H1 (cell line): ENCODE results near the gene QSOX2. TPM values are rescaled to one million over a fixed set of nuclear protein-coding genes. Genes with fewer than 3 reads are reported as not detected.
A peak's percentile ranks its signal among the peaks of the same experiment; 100 is the strongest.

ENCODE experiments used
- CTCF ChIA-PET: fragments of 300-600 bp; sonication (Branson Sonifier 250); formaldehyde crosslinking; loops from one replicate; lab custom pipeline; 2021; ENCODE audit not compliant: partially characterized antibody; lab: Charles Lee
- POLR2A ChIA-PET: fragments of 300-600 bp; sonication (Branson Sonifier 250); formaldehyde crosslinking; loops from one replicate; lab custom pipeline; 2021; ENCODE audit warnings: inconsistent platforms; ENCODE audit not compliant: partially characterized antibody; lab: Charles Lee
- DNase-seq, 2 experiments: peaks; one replicate each; pipeline versions ENCODE4 v3.0.0 to v3.0.0-alpha.2; 2010 to 2022; ENCODE audit warnings: low spot score in 2 of 2, low read depth in 1 of 2, mixed read lengths in 1 of 2
- FAIRE-seq: peaks from 2 replicates; lab custom pipeline; 2011; peaks lifted over from hg19 to GRCh38; lab: Jason Lieb, UNC
- H2AFZ ChIP-seq: 2 replicates; pipeline ENCODE4 v1.8.1; 2012; ENCODE audit warnings: low read length, inconsistent platforms
- H2AK5ac ChIP-seq: 2 replicates; pipeline ENCODE4 v1.6.1; 2013; ENCODE audit warnings: low read depth, low read length
- H2BK120ac ChIP-seq: replicated peaks from 2 replicates; pipeline ENCODE3; 2013; ENCODE audit warnings: low read depth, low read length, inconsistent platforms
- H2BK12ac ChIP-seq: 2 replicates; pipeline ENCODE4 v1.6.1; 2013; ENCODE audit warnings: low read depth, low read length
- H2BK15ac ChIP-seq: 2 replicates; pipeline ENCODE4 v1.6.1; 2013; ENCODE audit warnings: low read length
- H2BK20ac ChIP-seq: 2 replicates; pipeline ENCODE4 v1.6.1; 2013; ENCODE audit warnings: low read length
- H2BK5ac ChIP-seq: 2 replicates; pipeline ENCODE4 v1.6.1; 2013; ENCODE audit warnings: low read depth, low read length
- H3K14ac ChIP-seq: 2 replicates; pipeline ENCODE4 v1.6.1; 2013; ENCODE audit warnings: inconsistent platforms; ENCODE audit not compliant: insufficient read length
- H3K18ac ChIP-seq: 2 replicates; pipeline ENCODE4 v1.6.1; 2013; ENCODE audit warnings: low read length; ENCODE audit errors: extremely low read depth
- H3K23ac ChIP-seq: 2 replicates; pipeline ENCODE4 v1.6.1; 2013; ENCODE audit warnings: inconsistent platforms; ENCODE audit not compliant: insufficient read length
- H3K23me2 ChIP-seq: 2 replicates; pipeline ENCODE4 v1.6.1; 2013; ENCODE audit warnings: low read depth, low read length
- H3K27ac ChIP-seq: 2 replicates; pipeline ENCODE4 v1.6.1; 2011; ENCODE audit warnings: low read depth, low read length, inconsistent platforms
- H3K27me3 ChIP-seq, 4 experiments: replicated peaks in 1 of 4; 1 replicate in 1 of 4; 2 replicates in 3 of 4; pipeline versions ENCODE4 v1.6.1 to v1.8.1; 2011 to 2013; ENCODE audit warnings: low read length in 3 of 4, mild to moderate bottlenecking in 3 of 4, inconsistent platforms in 2 of 4, mixed read lengths in 2 of 4, moderate library complexity in 1 of 4; ENCODE audit not compliant: control insufficient read depth in 3 of 4, insufficient read depth in 3 of 4; ENCODE audit errors: extremely low read depth in 1 of 4
- H3K36me3 ChIP-seq, 4 experiments: 2 replicates each; pipeline versions ENCODE4 v1.6.1 to v1.8.1; 2011 to 2013; ENCODE audit warnings: mild to moderate bottlenecking in 4 of 4, low read length in 3 of 4, moderate library complexity in 2 of 4, control low read depth in 1 of 4, inconsistent platforms in 1 of 4; ENCODE audit not compliant: insufficient read depth in 4 of 4, control insufficient read depth in 2 of 4
- H3K4ac ChIP-seq: replicated peaks from 2 replicates; pipeline ENCODE3; 2013; ENCODE audit warnings: low read length, low read depth, mixed read lengths, inconsistent platforms; ENCODE audit not compliant: insufficient read length
- H3K4me1 ChIP-seq, 4 experiments: replicated peaks in 1 of 4; 1 replicate in 1 of 4; 2 replicates in 3 of 4; pipeline versions ENCODE4 v1.6.1 to v1.8.1; 2011 to 2013; ENCODE audit warnings: low read length in 3 of 4, inconsistent platforms in 2 of 4, mixed read lengths in 1 of 4; ENCODE audit not compliant: insufficient read depth in 4 of 4, control insufficient read depth in 3 of 4
- H3K4me2 ChIP-seq, 2 experiments: 2 replicates each; pipeline versions ENCODE4 v1.6.1 to v1.8.1; 2011 to 2013; ENCODE audit warnings: low read depth in 2 of 2, low read length in 2 of 2, control low read depth in 1 of 2, inconsistent platforms in 1 of 2, mild to moderate bottlenecking in 1 of 2; ENCODE audit not compliant: insufficient read depth in 1 of 2
- H3K4me3 ChIP-seq, 4 experiments: fragments of 200-600, 300-600 bp in 1 of 4; sonication (generic), shearing (Covaris generic), sonication (Bioruptor Twin) in 1 of 4; 2 replicates each; pipeline versions ENCODE4 v1.5.1 to v1.8.1; 2011 to 2016; ENCODE audit warnings: low read length in 4 of 4, low read depth in 3 of 4, control low read depth in 2 of 4, inconsistent platforms in 2 of 4, mild to moderate bottlenecking in 2 of 4, mixed read lengths in 1 of 4, moderate library complexity in 1 of 4; ENCODE audit not compliant: insufficient read depth in 2 of 4; ENCODE audit errors: extremely low read depth in 1 of 4
- H3K56ac ChIP-seq: replicated peaks from 2 replicates; pipeline ENCODE3; 2013; ENCODE audit warnings: low read depth, mild to moderate bottlenecking, mixed read lengths, low read length, inconsistent platforms; ENCODE audit not compliant: insufficient read length
- H3K79me1 ChIP-seq: 2 replicates; pipeline ENCODE4 v1.6.1; 2013; ENCODE audit warnings: low read depth, low read length, control low read depth
- H3K79me2 ChIP-seq, 2 experiments: 2 replicates each; pipeline versions ENCODE4 v1.6.1 to v1.8.1; 2012 to 2013; ENCODE audit warnings: low read length in 2 of 2, mild to moderate bottlenecking in 2 of 2, inconsistent platforms in 1 of 2; ENCODE audit not compliant: insufficient read depth in 2 of 2, control insufficient read depth in 1 of 2
- H3K9ac ChIP-seq, 4 experiments: replicated peaks in 1 of 4; 1 replicate in 1 of 4; 2 replicates in 3 of 4; pipeline versions ENCODE4 v1.6.1 to v1.8.1; 2011 to 2013; ENCODE audit warnings: low read depth in 3 of 4, low read length in 3 of 4, control low read depth in 2 of 4, mild to moderate bottlenecking in 2 of 4, moderate library complexity in 2 of 4, inconsistent platforms in 1 of 4; ENCODE audit errors: extremely low read depth in 1 of 4
- H3K9me3 ChIP-seq, 2 experiments: 2 replicates each; pipeline versions ENCODE4 v1.6.1 to v1.8.1; 2012 to 2013; ENCODE audit warnings: mild to moderate bottlenecking in 2 of 2, moderate library complexity in 2 of 2, control low read depth in 1 of 2, inconsistent platforms in 1 of 2, low read depth in 1 of 2, low read length in 1 of 2, mixed read lengths in 1 of 2; ENCODE audit not compliant: insufficient read depth in 2 of 2
- H4K20me1 ChIP-seq, 2 experiments: replicated peaks in 1 of 2; 2 replicates each; pipeline versions ENCODE3 to v1.8.1; 2011 to 2013; ENCODE audit warnings: inconsistent platforms in 2 of 2, low read length in 2 of 2, mild to moderate bottlenecking in 1 of 2; ENCODE audit not compliant: insufficient read depth in 2 of 2, control insufficient read depth in 1 of 2
- H4K5ac ChIP-seq: 2 replicates; pipeline ENCODE4 v1.6.1; 2013; ENCODE audit warnings: low read length, low read depth, mixed read lengths, inconsistent platforms; ENCODE audit not compliant: insufficient read length
- H4K8ac ChIP-seq: 2 replicates; pipeline ENCODE4 v1.8.0; 2013; ENCODE audit warnings: mild to moderate bottlenecking, moderate library complexity, low read length, inconsistent platforms; ENCODE audit not compliant: insufficient read depth; ENCODE audit errors: extremely low read depth
- H4K91ac ChIP-seq: replicated peaks from 2 replicates; pipeline ENCODE3; 2013; ENCODE audit warnings: low read length, mixed read lengths, inconsistent platforms; ENCODE audit not compliant: insufficient read length
- RBBP5 ChIP-seq: IDR thresholded peaks from 2 replicates; pipeline ENCODE4 v1.7.1; 2012; ENCODE audit warnings: low read depth, mild to moderate bottlenecking, inconsistent platforms, low read length, moderate library complexity, borderline replicate concordance
- TAF7 ChIP-seq: optimal IDR thresholded peaks from 2 replicates; pipeline ENCODE3; 2011; ENCODE audit warnings: low read depth, mild to moderate bottlenecking, inconsistent platforms, low read length, moderate library complexity, borderline replicate concordance
- WGBS, 2 experiments: shearing (Covaris generic) in 1 of 2; methylation state at CpG; one replicate each; pipeline versions ENCODE4 v1.1.6 to v1.1.7; 2013 to 2015; ENCODE audit warnings: low lambda C conversion rate in 2 of 2, mixed read lengths in 2 of 2, inconsistent platforms in 1 of 2, low coverage in 1 of 2, missing lambda C conversion rate in 1 of 2; ENCODE audit not compliant: insufficient replicate concordance in 2 of 2, insufficient coverage in 1 of 2, insufficient read length in 1 of 2; ENCODE audit errors: extremely low coverage in 1 of 2, missing lambda C conversion rate in 1 of 2; 5-methylcytosine and 5-hydroxymethylcytosine counted together
- polyA plus RNA-seq, 7 experiments: library from polyadenylated mRNA; depleted of rRNA in 3 of 7; stranded (reverse) in 5 of 7; unstranded in 2 of 7; fragments of >200 nt in 5 of 7; fragments of 200-250 nt in 2 of 7; gene quantifications; 1 replicate in 5 of 7; 2 replicates in 1 of 7; 4 replicates in 1 of 7; pipeline versions ENCODE4 v1.2.1 to v1.2.3, GENCODE V29; 2011 to 2013; ENCODE audit warnings: missing spikeins in 2 of 7, mixed read lengths in 2 of 7
- total RNA-seq: library from RNA; stranded (reverse); fragmentation: NEBNext Ultra II Directional; extraction: Animal tissue kit (Norgen Biotek cat#: 25700); gene quantifications from 2 replicates; pipeline ENCODE4 v1.2.1, GENCODE V29; 2021

Gene QSOX2
- total and polyA plus RNA-seq, 2 of the 8 experiments (the other 6 are each of a cell fraction or from before 2014, with no cell fraction given), result 18.0 to 28.6 TPM

DNA sequence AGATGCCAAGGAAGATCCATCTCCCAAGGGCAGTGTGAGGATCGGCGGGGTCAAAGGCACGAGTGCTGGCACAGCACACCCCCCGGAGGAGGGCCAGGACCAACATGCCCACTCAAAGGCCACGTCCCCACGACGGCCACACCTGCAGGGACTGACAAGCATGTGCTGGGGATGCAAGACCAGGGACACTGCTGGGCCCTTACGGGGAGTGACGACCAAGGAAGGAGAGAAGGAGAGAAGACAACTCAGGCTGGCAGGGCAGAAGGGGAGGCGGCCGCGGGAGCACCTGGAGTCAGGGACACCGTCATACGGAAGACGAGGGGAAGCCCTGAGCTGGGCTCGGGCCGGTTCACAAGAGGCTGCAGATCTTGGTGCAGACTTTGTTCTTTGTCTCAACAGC is 10.4 kb downstream of the QSOX2 start:
- FAIRE-seq, result no peak
- DNase-seq, result no peak
- Histone ChIP-seq H3K9me3 (no peaks in the 10 kb centered on the region), H3K27ac (no peak overlapping the region), H3K14ac (no peak overlapping the region), H2BK12ac (no peak overlapping the region), H3K79me1 (peaks cover 37% of the 10 kb centered on the region), H3K4me3 (no peak overlapping the region), H2BK15ac (no peak overlapping the region), H3K23ac (no peak overlapping the region), H2BK120ac (no peak overlapping the region), H3K36me3 (peaks cover 0 to 14% (median 1%) of the 10 kb centered on the region in 4 experiments; a peak in 2 of 8 replicates), H3K27me3 (no peaks in the 10 kb centered on the region), H3K18ac (no peak overlapping the region), H3K9ac (no peak overlapping the region), H4K20me1 (peaks cover 17 to 23% of the 10 kb centered on the region in 2 experiments), H4K91ac (no peak overlapping the region), H4K5ac (no peak overlapping the region), H3K79me2 (peaks cover 6 to 82% of the 10 kb centered on the region in 2 experiments; a peak in 3 of 4 replicates), H3K4me2 (no peak overlapping the region), H2AFZ (no peak overlapping the region), H3K23me2 (no peaks in the 10 kb centered on the region), H3K56ac (no peak overlapping the region), H3K4ac (no peak overlapping the region), H3K4me1 (no peaks in the 10 kb centered on the region; a peak in 1 of 7 replicates), H2AK5ac (no peak overlapping the region), H2BK5ac (0 out of 2 replicates have a peak overlapping the region, but pooled peaks have one; percentile 24), H2BK20ac (no peak overlapping the region), H4K8ac (peak overlapping the region; percentile 2; the same call in 1 of the 2 replicates)
- ChIA-PET CTCF (interaction anchor here (0.6 to 1.5 kb wide), 5 partner anchors 16 to 197 kb away, joined by 3 to 8 read pairs (median 3); no protein-coding TSS in a partner anchor), POLR2A (interaction anchor here (1.1 kb wide), 1 partner anchor 10 kb away, joined by 4 read pairs; the partner anchor contains the start of gene QSOX2)
- WGBS, 2 experiments, result 91% methylated on average over 17 of the region's 17 CpGs; no CpG with 5 or more reads in 1 of the 2 experiments
- TF ChIP-seq TAF7 (no peak), RBBP5 (no peak)
